Measurements from ENCODE around the gene UBR1. TPM values are rescaled to one million over a fixed set of nuclear protein-coding genes. Genes with fewer than 3 reads are reported as not detected.

The UBR1 gene
- total RNA-seq, 3 donors from 2014 or later (not counting 1 experiment from before 2014, with no cell fraction given): 54.3 to 70.5 (median 61.4) TPM

DNA sequence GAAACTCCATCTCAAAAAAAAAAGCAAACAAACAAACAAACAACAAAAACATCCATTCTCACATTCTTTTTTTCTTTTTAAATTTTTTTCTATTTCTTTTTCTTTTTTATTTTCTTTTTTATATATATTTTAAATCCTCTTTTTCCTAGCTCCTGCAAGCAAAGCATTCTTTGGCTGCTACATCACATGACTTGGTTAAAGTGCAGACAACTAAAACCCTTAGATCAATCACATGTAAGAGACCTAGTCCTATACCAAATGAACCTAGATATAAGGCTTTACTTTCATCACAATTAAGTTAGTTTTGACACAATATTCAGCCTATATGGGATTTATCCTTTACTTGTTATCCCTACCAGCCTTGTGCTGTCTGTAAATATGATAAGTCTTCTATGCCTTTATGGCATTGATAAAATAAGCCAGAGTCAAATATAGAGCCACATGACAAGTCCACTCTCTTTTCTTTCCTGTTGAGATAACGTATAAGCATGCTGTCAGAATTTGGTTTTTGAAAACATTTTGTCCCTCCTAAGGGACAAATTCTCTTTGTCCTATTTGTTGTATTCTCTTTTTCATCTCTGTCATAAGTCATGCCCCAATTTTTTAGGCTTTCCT, 11.3 kb downstream of the UBR1 start:
- Histone ChIP-seq H3K36me3 (ENCODE audit: control insufficient read depth, insufficient read depth, low read length) (no peaks in the 10 kb centered on the region), H3K4me3 (ENCODE audit: low read length) (no peak overlapping the region), H3K4me1 (ENCODE audit: control insufficient read depth, insufficient read depth, low read length) (no peaks in the 10 kb centered on the region), H3K9me3 (ENCODE audit: control insufficient read depth, insufficient read depth, low read length) (no peaks in the 10 kb centered on the region), H3K27ac (ENCODE audit: low read length) (no peak overlapping the region), H3K27me3 (ENCODE audit: control insufficient read depth, insufficient read depth, low read length) (no peaks in the 10 kb centered on the region)
- Mint-ChIP-seq H3K4me1 (peaks cover 38 to 45% of the 10 kb centered on the region in 2 donors), H3K36me3 (no peaks in the 10 kb centered on the region), H3K27me3 (ENCODE audit: low read depth in 2 of 2) (no peaks in the 10 kb centered on the region), H3K4me3 (no peak overlapping the region), H3K27ac (peak overlapping the region; percentile 18 to 37), H3K9me3 (no peaks in the 10 kb centered on the region)
- no peak for ATAC-seq
- 86% methylated on average over 1 of the region's 1 CpG for WGBS (ENCODE audit: insufficient coverage)
- intact Hi-C loops (cut with micrococcal nuclease): no loop called here
- no peak for DNase-seq
- no peak for TF ChIP-seq CTCF (IDR thresholded peaks at IDR 0.05)

DNA sequence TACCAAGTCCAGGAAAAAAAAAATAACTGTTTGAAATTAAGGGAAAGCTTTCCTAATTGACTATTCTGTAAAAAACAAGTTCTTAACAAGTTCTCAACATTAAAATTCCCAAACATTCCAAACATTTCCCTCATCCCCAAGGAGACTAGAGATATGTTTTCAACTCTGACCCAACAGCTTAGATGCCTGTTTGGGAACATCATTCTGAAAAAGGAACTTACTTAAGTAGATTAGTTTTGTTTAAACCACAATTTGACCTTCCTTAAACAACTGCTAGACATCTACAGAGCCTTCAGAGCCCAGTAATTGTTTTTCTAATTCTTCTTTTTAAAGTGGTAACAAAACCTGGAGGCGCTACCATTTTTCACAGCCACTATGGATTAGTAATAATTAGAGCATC, 12.8 kb downstream of the UBR1 start:
- Mint-ChIP-seq H3K27ac (no peak overlapping the region), H3K9me3 (no peaks in the 10 kb centered on the region), H3K27me3 (ENCODE audit: low read depth in 2 of 2) (no peaks in the 10 kb centered on the region), H3K4me1 (peaks cover 36 to 47% of the 10 kb centered on the region in 2 donors), H3K36me3 (no peaks in the 10 kb centered on the region), H3K4me3 (no peak overlapping the region)
- intact Hi-C loops (cut with micrococcal nuclease): no loop called here
- Histone ChIP-seq H3K36me3 (ENCODE audit: control insufficient read depth, insufficient read depth, low read length) (peaks cover 2% of the 10 kb centered on the region), H3K27ac (ENCODE audit: low read length) (no peak overlapping the region), H3K9me3 (ENCODE audit: control insufficient read depth, insufficient read depth, low read length) (no peaks in the 10 kb centered on the region), H3K4me3 (ENCODE audit: low read length) (no peak overlapping the region), H3K27me3 (ENCODE audit: control insufficient read depth, insufficient read depth, low read length) (no peaks in the 10 kb centered on the region), H3K4me1 (ENCODE audit: control insufficient read depth, insufficient read depth, low read length) (no peaks in the 10 kb centered on the region)
- no peak for TF ChIP-seq CTCF (IDR thresholded peaks at IDR 0.05)
- ATAC-seq: no peak
- no CpG with 5 or more reads among the region's 1 CpG for WGBS (ENCODE audit: insufficient coverage)
- DNase-seq: no peak

GRCh38 chr15:43091859-43092258, 14.0 kb downstream of the UBR1 start:
- H3K4me1 ChIP-seq (ENCODE audit: control insufficient read depth, insufficient read depth, low read length): no peaks in the 10 kb centered on the region
- no peaks in the 10 kb centered on the region for H3K9me3 ChIP-seq (ENCODE audit: control insufficient read depth, insufficient read depth, low read length)
- peaks cover 28 to 40% of the 10 kb centered on the region in 2 donors for H3K4me1 Mint-ChIP-seq
- no peak overlapping the region for H3K27ac ChIP-seq (ENCODE audit: low read length)
- H3K4me3 ChIP-seq (ENCODE audit: low read length): no peak overlapping the region
- H3K36me3 ChIP-seq (ENCODE audit: control insufficient read depth, insufficient read depth, low read length): peaks cover 2% of the 10 kb centered on the region
- no peaks in the 10 kb centered on the region for H3K27me3 ChIP-seq (ENCODE audit: control insufficient read depth, insufficient read depth, low read length)
- no peak overlapping the region for H3K27ac Mint-ChIP-seq
- no peak overlapping the region for H3K4me3 Mint-ChIP-seq
- intact Hi-C loops (cut with micrococcal nuclease): no loop called here
- H3K36me3 Mint-ChIP-seq: no peaks in the 10 kb centered on the region
- DNase-seq (no peak), ATAC-seq (no peak)
- no peaks in the 10 kb centered on the region for H3K27me3 Mint-ChIP-seq (ENCODE audit: low read depth in 2 of 2)
- H3K9me3 Mint-ChIP-seq: no peaks in the 10 kb centered on the region
- TF ChIP-seq CTCF (IDR thresholded peaks at IDR 0.05): no peak
- WGBS (ENCODE audit: insufficient coverage): 93% methylated on average over 3 of the region's 4 CpGs

- no peaks in the 10 kb centered on the region for H3K9me3 Mint-ChIP-seq
- no peaks in the 10 kb centered on the region for H3K9me3 ChIP-seq (ENCODE audit: control insufficient read depth, insufficient read depth, low read length)
- peaks cover 8% of the 10 kb centered on the region for H3K36me3 Mint-ChIP-seq
- intact Hi-C loops (cut with micrococcal nuclease): no loop called here
- H3K27me3 ChIP-seq (ENCODE audit: control insufficient read depth, insufficient read depth, low read length): no peaks in the 10 kb centered on the region
- ATAC-seq (no peak), DNase-seq (no peak)
- peak overlapping the region; percentile 29 to 45 for H3K27ac Mint-ChIP-seq
- H3K4me1 ChIP-seq (ENCODE audit: control insufficient read depth, insufficient read depth, low read length): peaks cover 2% of the 10 kb centered on the region
- H3K4me1 Mint-ChIP-seq: peaks cover 20 to 29% of the 10 kb centered on the region in 2 donors
- no peaks in the 10 kb centered on the region for H3K27me3 Mint-ChIP-seq (ENCODE audit: low read depth in 2 of 2)
- peaks cover 30% of the 10 kb centered on the region for H3K36me3 ChIP-seq (ENCODE audit: control insufficient read depth, insufficient read depth, low read length)
- H3K4me3 ChIP-seq (ENCODE audit: low read length): no peak overlapping the region
- 71% methylated on average over 1 of the region's 1 CpG for WGBS (ENCODE audit: insufficient coverage)
- H3K4me3 Mint-ChIP-seq: no peak overlapping the region
- H3K27ac ChIP-seq (ENCODE audit: low read length): no peak overlapping the region
- no peak for TF ChIP-seq CTCF (IDR thresholded peaks at IDR 0.05)
Observed at GRCh38 chr15:43086551-43086950, 19.3 kb downstream of the UBR1 start.
